Thyroid gland (tissue), 4 donors: Measurements from ENCODE around the gene SPTLC2.

Experiments used
- CTCF ChIP-seq, 6 experiments: fragments of 200-600 bp in 3 of 6; fragments of 450-650 bp in 3 of 6; sonication (generic) in 3 of 6; IDR thresholded peaks; one replicate each; pipeline ENCODE4 v1.5.1; 2016 to 2019; ENCODE audit warnings: antibody characterized with exemption in 6 of 6, mild to moderate bottlenecking in 2 of 6, inconsistent platforms in 1 of 6, moderate library complexity in 1 of 6
- POLR2A ChIP-seq, 2 donors: fragments of 450-650 bp; IDR thresholded peaks; one replicate each; pipeline ENCODE4 v1.6.1; 2017; ENCODE audit warnings: antibody characterized with exemption in 2 of 2, mild to moderate bottlenecking in 2 of 2, moderate library complexity in 1 of 2

GRCh38 chr14:77475432-77476115 lies 140.9 kb downstream of the SPTLC2 start:
- no peak for TF ChIP-seq CTCF (IDR thresholded peaks at IDR 0.05)
- no peak for TF ChIP-seq POLR2A (IDR thresholded peaks at IDR 0.05)
